ENCODE data around the gene LYPLAL1.

The LYPLAL1 gene

GRCh38 chr1:219138747-219139146 lies 34.9 kb upstream of the LYPLAL1 start:
- TF ChIP-seq ZFX (IDR thresholded peaks at IDR 0.05; ENCODE audit: borderline replicate concordance), result no peak
- TF ChIP-seq CTCF (IDR thresholded peaks at IDR 0.05), result no peak
- H3K27ac ChIP-seq, result no peak overlapping the region

- H3K27ac ChIP-seq, result no peak overlapping the region
- no peak for TF ChIP-seq ZFX (IDR thresholded peaks at IDR 0.05; ENCODE audit: borderline replicate concordance)
- no peak for TF ChIP-seq CTCF (IDR thresholded peaks at IDR 0.05)
Observed at GRCh38 chr1:219140303-219140877, 33.3 kb upstream of the LYPLAL1 start.

GRCh38 chr1:219143735-219144134 lies 29.9 kb upstream of the LYPLAL1 start:
- H3K27ac ChIP-seq, result no peak overlapping the region
- TF ChIP-seq ZFX (IDR thresholded peaks at IDR 0.05; ENCODE audit: borderline replicate concordance), result no peak
- TF ChIP-seq CTCF (IDR thresholded peaks at IDR 0.05), result no peak

GRCh38 chr1:219144658-219145315 lies 28.9 kb upstream of the LYPLAL1 start:
- TF ChIP-seq ZFX (IDR thresholded peaks at IDR 0.05; ENCODE audit: borderline replicate concordance) (no peak), CTCF (IDR thresholded peaks at IDR 0.05) (no peak)
- no peak overlapping the region for H3K27ac ChIP-seq

- H3K27ac ChIP-seq, result no peak overlapping the region
- TF ChIP-seq ZFX (IDR thresholded peaks at IDR 0.05; ENCODE audit: borderline replicate concordance), result no peak
- TF ChIP-seq CTCF (IDR thresholded peaks at IDR 0.05), result no peak
Observed at GRCh38 chr1:219147571-219148019, 26.1 kb upstream of the LYPLAL1 start.

GRCh38 chr1:219149009-219149577 lies 24.6 kb upstream of the LYPLAL1 start:
- H3K27ac ChIP-seq, result no peak overlapping the region

More at GRCh38 chr1:219149009-219149577, 24.6 kb upstream of the LYPLAL1 start:
- TF ChIP-seq ZFX (IDR thresholded peaks at IDR 0.05; ENCODE audit: borderline replicate concordance) (no peak), CTCF (IDR thresholded peaks at IDR 0.05) (no peak)

Data from 22Rv1 (cell line).